Activated CD8-positive, alpha-beta memory T cell treated with anti-CD3 and anti-CD28 coated beads for 1 hour (primary cell): ENCODE data around the gene PLXNA4.
A peak's percentile ranks its signal among the peaks of the same experiment; 100 is the strongest.

Source experiments
- DNase-seq, 2 donors: peaks; one replicate each; pipeline ENCODE4 v3.0.0-alpha.2; 2020; ENCODE audit warnings: low read depth in 1 of 2; ENCODE audit errors: extremely low read depth in 1 of 2

Gene PLXNA4

GRCh38 chr7:132504852-132505251 lies 71.4 kb downstream of the PLXNA4 start:
- DNase-seq: no peak

- no peak for DNase-seq
Measured at GRCh38 chr7:132504071-132504470, 72.2 kb downstream of the PLXNA4 start.

GRCh38 chr7:132503415-132503814 lies 72.9 kb downstream of the PLXNA4 start:
- DNase-seq: no peak

- no peak for DNase-seq
Measured at GRCh38 chr7:132501956-132502355, 74.3 kb downstream of the PLXNA4 start.

GRCh38 chr7:132500727-132501440 lies 75.4 kb downstream of the PLXNA4 start:
- DNase-seq: no peak

- no peak for DNase-seq
Measured at GRCh38 chr7:132499487-132499886, 76.8 kb downstream of the PLXNA4 start.

GRCh38 chr7:132499065-132499464 lies 77.2 kb downstream of the PLXNA4 start:
- DNase-seq: no peak

- no peak for DNase-seq
Measured at GRCh38 chr7:132498319-132498718, 78.0 kb downstream of the PLXNA4 start.

GRCh38 chr7:132497098-132497497 lies 79.2 kb downstream of the PLXNA4 start:
- DNase-seq: no peak

- DNase-seq: no peak
Measured at GRCh38 chr7:132495936-132496335, 80.3 kb downstream of the PLXNA4 start.

GRCh38 chr7:132494474-132494873 lies 81.8 kb downstream of the PLXNA4 start:
- DNase-seq: no peak

- DNase-seq: no peak
Measured at GRCh38 chr7:132492823-132493445, 83.3 kb downstream of the PLXNA4 start.

- no peak for DNase-seq
Measured at GRCh38 chr7:132491391-132491945, 84.8 kb downstream of the PLXNA4 start.

- no peak for DNase-seq
Measured at GRCh38 chr7:132490474-132490873, 85.8 kb downstream of the PLXNA4 start.

GRCh38 chr7:132489776-132490237 lies 86.5 kb downstream of the PLXNA4 start:
- no peak for DNase-seq

- DNase-seq: no peak
Measured at GRCh38 chr7:132488634-132489302, 87.5 kb downstream of the PLXNA4 start.

- DNase-seq: no peak
Measured at GRCh38 chr7:132486274-132486610, 90.0 kb downstream of the PLXNA4 start.

GRCh38 chr7:132485600-132486273 lies 90.5 kb downstream of the PLXNA4 start:
- peak in 1 of 2 donors; percentile 20 for DNase-seq

GRCh38 chr7:132485136-132485535 lies 91.1 kb downstream of the PLXNA4 start:
- DNase-seq: no peak

GRCh38 chr7:132482866-132483265 lies 93.4 kb downstream of the PLXNA4 start:
- no peak for DNase-seq

GRCh38 chr7:132480534-132480933 lies 95.7 kb downstream of the PLXNA4 start:
- no peak for DNase-seq
